Measurements from ENCODE around the gene ACTN1. TPM values are rescaled to one million over a fixed set of nuclear protein-coding genes. Genes with fewer than 3 reads are reported as not detected.

ACTN1 gene
- total RNA-seq, 1 donor from 2014 or later, result 130 TPM

GRCh38 chr14:68824517-68825347 is 154.4 kb downstream of the ACTN1 start:
- Mint-ChIP-seq H3K4me1 (ENCODE audit: unreplicated experiment) (peaks cover 4% of the 10 kb centered on the region), H3K36me3 (ENCODE audit: low read depth, unreplicated experiment) (no peaks in the 10 kb centered on the region), H3K27ac (ENCODE audit: unreplicated experiment) (no peak overlapping the region), H3K9me3 (ENCODE audit: unreplicated experiment) (no peaks in the 10 kb centered on the region), H3K4me3 (ENCODE audit: unreplicated experiment) (no peak overlapping the region), H3K27me3 (ENCODE audit: unreplicated experiment) (peaks cover 2% of the 10 kb centered on the region)
- peak; percentile 75 for TF ChIP-seq CTCF (IDR thresholded peaks at IDR 0.05; ENCODE audit: unreplicated experiment)
- DNase-seq (ENCODE audit: low spot score), result peak; percentile 84

- Mint-ChIP-seq H3K27me3 (ENCODE audit: unreplicated experiment) (peaks cover 2% of the 10 kb centered on the region), H3K27ac (ENCODE audit: unreplicated experiment) (no peak overlapping the region)
Observed at GRCh38 chr14:68824207-68824516, 154.9 kb downstream of the ACTN1 start.

More at GRCh38 chr14:68824207-68824516, 154.9 kb downstream of the ACTN1 start:
- Mint-ChIP-seq H3K4me1 (ENCODE audit: unreplicated experiment) (peaks cover 4% of the 10 kb centered on the region), H3K4me3 (ENCODE audit: unreplicated experiment) (no peak overlapping the region), H3K9me3 (ENCODE audit: unreplicated experiment) (no peaks in the 10 kb centered on the region), H3K36me3 (ENCODE audit: low read depth, unreplicated experiment) (no peaks in the 10 kb centered on the region)
- no peak for TF ChIP-seq CTCF (IDR thresholded peaks at IDR 0.05; ENCODE audit: unreplicated experiment)
- no peak for DNase-seq (ENCODE audit: low spot score)

Other genes with a start within 250 kb of the ACTN1 start
- gene ZFP36L1, start 186.2 kb downstream of the ACTN1 start, total RNA-seq (ENCODE audit: unreplicated experiment), result 385 TPM
- gene DCAF5, start 173.8 kb upstream of the ACTN1 start, total RNA-seq (ENCODE audit: unreplicated experiment), result 72.0 TPM
- 21.0 TPM for gene EXD2, start 212.2 kb upstream of the ACTN1 start, total RNA-seq (ENCODE audit: unreplicated experiment)